DMS53 treated with DMSO at 0.1 percent for 48 hours (cell line): Measurements from ENCODE around the gene DNAH6.
"Not testable (repeated sequence)": the region's sequence is repeated elsewhere in the genome, so short reads cannot be mapped to it uniquely, and the experiment has no call there.

Experiments
- DNase-seq: peaks from one replicate; lab custom pipeline; 2025; ENCODE audit not compliant: unreplicated experiment; lab: John Stamatoyannopoulos, UW

Gene DNAH6

GRCh38 chr2:84496386-84496785 lies 19.9 kb upstream of the DNAH6 start:
- no peak for DNase-seq

- DNase-seq: no peak
Measured at GRCh38 chr2:84497285-84497684, 19.0 kb upstream of the DNAH6 start.

GRCh38 chr2:84498150-84498799 lies 18.0 kb upstream of the DNAH6 start:
- DNase-seq: no peak

GRCh38 chr2:84511024-84511423 lies 5.3 kb upstream of the DNAH6 start:
- DNase-seq: not testable (repeated sequence)

- DNase-seq: no peak
Measured at GRCh38 chr2:84515788-84516187, 510 bp upstream of the DNAH6 start.

GRCh38 chr2:84519332-84519957 lies 3.1 kb downstream of the DNAH6 start:
- DNase-seq: no peak

- DNase-seq: no peak
Measured at GRCh38 chr2:84526562-84526961, 10.3 kb downstream of the DNAH6 start.

GRCh38 chr2:84527137-84528129 lies 11.1 kb downstream of the DNAH6 start:
- DNase-seq: no peak

- no peak for DNase-seq
Measured at GRCh38 chr2:84532291-84532690, 16.0 kb downstream of the DNAH6 start.

GRCh38 chr2:84534225-84534624 lies 17.9 kb downstream of the DNAH6 start:
- DNase-seq: no peak

- DNase-seq: no peak
Measured at GRCh38 chr2:84537251-84537650, 21.0 kb downstream of the DNAH6 start.

- DNase-seq: no peak
Measured at GRCh38 chr2:84539729-84540128, 23.4 kb downstream of the DNAH6 start.

GRCh38 chr2:84545005-84545404 lies 28.7 kb downstream of the DNAH6 start:
- no peak for DNase-seq

GRCh38 chr2:84546551-84546950 lies 30.3 kb downstream of the DNAH6 start:
- no peak for DNase-seq

GRCh38 chr2:84548303-84548702 lies 32.0 kb downstream of the DNAH6 start:
- DNase-seq: no peak

- DNase-seq: no peak
Measured at GRCh38 chr2:84550916-84551315, 34.6 kb downstream of the DNAH6 start.

GRCh38 chr2:84551526-84551925 lies 35.2 kb downstream of the DNAH6 start:
- not testable (repeated sequence) for DNase-seq

GRCh38 chr2:84556190-84556589 lies 39.9 kb downstream of the DNAH6 start:
- peak; percentile 94 for DNase-seq

GRCh38 chr2:84559838-84560237 lies 43.5 kb downstream of the DNAH6 start:
- DNase-seq: no peak

GRCh38 chr2:84579661-84580060 lies 63.4 kb downstream of the DNAH6 start:
- DNase-seq: no peak

GRCh38 chr2:84603911-84604310 lies 87.6 kb downstream of the DNAH6 start:
- no peak for DNase-seq

- DNase-seq: peak; percentile 84
Measured at GRCh38 chr2:84613082-84613481, 96.8 kb downstream of the DNAH6 start.
